HG03095 (cell line): ENCODE data around the gene CFHR3.
"Not testable (repeated sequence)": the region's sequence is repeated elsewhere in the genome, so short reads cannot be mapped to it uniquely, and the experiment has no call there.

Source experiments
- ATAC-seq: cut with Tn5 transposase; IDR thresholded peaks from one replicate; pipeline ENCODE4 v1.9.1; 2021; ENCODE audit warnings: moderate library complexity; ENCODE audit not compliant: unreplicated experiment

CFHR3 gene

DNA sequence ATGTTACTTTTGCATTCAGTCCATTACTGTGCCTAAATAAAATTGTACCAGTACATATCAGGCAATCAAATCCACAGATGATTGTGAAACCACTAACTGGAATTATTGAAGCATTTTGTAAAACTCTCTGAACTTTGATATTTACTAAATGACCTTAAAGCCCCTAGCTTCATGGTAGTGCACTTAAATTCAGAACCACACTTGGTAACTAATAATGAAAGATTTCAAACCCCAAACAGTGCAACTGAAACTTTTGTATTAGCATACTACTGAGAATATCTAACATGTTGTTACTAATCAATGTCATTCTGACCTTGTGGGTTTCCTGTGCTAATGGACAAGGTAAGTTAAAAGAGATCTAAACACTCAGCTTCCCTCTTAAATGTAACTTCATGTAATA is at the start of gene CFHR3:
Gene CFHR3 (plus strand): TSS at position 238 of the 400 bp plus-strand sequence. CDS start 47 bp downstream, at position 285.
- ATAC-seq: peak; percentile 70

DNA sequence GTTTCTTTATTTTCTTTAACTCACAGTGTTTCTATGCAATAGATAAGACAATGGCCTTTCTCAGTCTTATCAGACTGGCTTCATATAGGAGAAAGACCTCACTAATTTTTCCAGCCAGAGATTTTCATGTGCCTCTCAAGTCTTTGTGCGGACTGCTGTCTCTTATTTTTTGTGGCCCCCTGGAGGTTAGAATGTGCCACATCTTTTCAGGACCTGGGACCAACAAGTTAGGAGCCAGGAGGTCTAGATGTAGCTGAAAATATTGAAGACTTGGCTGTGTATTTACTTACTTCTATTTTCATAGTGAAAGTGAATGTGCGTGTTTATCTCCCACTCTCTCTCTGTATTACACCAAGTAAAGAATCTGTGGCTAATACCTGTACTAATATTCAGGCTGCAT is 42.1 kb upstream of the CFHR3 start:
- ATAC-seq: no peak

DNA sequence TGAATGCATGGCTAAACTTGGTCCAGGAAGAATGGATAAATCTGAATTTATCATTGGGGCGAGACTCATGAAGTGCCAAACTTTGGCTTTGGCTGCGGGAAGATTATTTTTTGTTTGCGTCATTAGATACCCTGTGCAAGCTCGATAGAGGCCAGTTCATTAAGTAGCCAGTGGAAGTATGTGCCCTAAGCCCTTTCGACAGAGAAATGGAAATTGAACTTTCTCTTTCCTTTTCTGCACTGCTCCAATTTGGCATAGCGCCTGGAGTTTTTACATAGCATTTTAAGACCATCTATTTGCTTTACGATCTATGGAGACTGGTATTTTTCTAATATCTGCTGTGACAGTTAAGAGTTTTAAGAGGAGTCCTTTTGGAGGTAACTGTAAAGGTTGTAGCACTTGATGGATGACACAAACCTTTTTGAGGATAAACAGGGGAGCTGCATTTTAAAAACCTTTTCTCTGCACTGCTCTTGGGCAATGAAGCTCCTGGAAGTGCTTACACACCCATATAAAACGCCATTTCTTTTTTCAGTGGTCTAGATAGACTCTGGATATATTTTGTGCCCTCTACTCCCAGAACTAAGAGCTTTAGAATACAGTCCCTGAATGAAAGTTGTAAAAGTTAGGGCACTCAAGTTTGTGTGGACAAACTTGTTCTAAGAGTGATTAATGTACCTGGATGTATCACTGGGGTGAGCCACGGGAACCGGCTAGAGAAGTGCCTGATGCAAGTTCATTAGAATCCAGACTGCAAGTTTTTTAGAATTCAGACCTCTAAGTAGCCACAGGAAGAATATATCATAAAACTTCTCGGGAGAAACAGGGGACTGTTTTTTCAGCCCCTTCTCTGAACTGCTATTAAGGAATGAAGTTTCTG is 41.3 kb upstream of the CFHR3 start:
- ATAC-seq: no peak

DNA sequence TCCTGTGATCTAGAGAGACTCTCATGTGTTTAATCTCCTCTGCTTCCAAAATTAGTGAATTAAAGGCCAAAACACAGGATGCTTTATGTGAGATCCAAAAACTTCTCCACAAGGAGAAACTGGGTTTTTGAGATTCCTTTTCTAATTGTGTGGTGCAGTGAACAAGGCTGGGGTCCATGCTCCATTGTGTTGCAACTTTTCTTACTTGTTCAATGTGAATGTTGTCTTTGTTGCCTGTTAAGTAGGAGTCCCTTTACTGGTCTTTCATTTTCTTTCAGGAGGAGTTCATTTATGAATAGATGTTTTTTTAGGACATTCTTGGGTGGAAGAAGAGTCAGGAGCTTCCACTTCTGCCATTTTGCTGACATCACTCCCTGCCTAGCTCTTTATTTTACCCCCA is 40.6 kb upstream of the CFHR3 start:
- no peak for ATAC-seq

DNA sequence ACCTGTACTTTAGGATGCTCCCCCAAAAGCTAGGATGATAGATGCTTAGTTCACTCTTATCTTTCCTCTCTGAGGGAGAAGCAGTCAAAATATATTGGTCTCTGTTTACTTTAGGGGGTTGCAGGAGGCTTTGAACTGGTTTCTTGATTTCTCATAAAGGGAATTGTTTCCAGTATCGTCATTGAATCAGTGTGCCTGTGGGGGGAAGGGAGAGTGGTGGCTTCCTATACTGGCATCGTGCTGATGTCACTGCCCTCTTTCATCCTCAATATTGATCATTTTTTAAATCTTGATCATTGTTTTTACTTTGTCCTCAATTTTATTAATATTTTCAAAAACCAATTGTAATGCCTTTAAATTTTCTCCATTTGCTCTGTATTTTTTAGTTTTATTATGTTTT is 40.2 kb upstream of the CFHR3 start:
- ATAC-seq: no peak

DNA sequence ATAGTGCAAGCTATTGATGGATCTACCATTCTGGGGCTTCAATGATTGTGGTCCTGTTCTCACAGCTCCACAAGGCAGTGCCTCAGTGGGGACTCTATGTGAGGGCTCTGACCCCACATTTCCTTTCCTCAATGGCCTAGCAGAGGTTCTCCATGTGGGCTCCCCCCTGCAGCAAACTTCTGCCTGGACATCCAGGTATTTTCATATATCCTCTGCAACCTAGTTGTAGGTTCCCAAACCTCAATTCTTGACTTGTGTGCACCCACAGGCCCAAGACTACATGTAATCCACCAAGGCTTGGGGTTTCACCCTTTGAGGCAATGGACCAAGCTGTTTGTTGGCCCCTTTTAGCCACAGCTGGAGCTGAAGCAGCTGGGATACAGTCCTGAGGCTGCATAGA is 35.9 kb upstream of the CFHR3 start:
- ATAC-seq: no peak

DNA sequence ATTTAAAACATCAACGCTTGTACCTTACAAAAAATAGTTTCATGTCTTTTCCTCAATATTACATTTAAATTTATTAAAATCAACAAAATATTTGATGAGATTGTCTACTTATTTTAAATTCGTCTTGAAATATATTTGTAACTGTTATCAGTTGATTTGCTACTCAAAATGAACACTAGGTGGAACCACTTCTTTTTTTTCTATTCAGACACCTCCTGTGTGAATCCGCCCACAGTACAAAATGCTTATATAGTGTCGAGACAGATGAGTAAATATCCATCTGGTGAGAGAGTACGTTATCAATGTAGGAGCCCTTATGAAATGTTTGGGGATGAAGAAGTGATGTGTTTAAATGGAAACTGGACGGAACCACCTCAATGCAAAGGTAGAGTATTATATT is 31.4 kb upstream of the CFHR3 start:
- not testable (repeated sequence) for ATAC-seq

DNA sequence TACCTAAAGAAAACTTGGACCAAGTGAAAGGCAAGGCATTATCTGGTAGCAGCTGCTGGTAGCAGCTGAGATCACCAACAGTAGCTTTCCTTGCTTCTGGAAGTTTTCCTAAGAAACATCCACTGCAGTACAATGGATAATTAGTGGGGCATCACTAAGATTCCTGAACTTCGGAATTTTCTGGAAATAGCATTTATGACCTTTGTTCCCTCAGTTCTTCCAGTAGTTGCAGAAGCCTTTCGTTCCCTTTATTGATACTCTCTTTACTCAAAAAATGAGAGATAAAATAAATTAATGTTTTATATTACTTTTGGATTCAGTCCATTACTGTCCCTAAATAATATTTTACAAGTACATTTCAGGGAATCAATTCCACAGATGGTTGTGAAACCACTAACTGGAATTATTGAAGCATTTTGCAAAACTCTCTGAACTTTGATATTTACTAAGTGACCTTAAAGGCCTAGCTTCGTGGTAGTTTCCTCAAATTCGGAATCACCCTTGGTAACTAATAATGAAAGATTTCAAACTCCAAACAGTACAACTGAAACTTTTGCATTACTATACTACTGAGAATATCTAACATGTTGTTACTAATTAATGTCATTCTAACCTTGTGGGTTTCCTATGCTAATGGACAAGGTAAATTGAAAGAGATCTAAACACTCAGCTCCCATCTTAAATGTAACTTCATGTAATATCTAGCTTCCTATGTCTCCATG is 9.5 kb upstream of the CFHR3 start:
- not testable (repeated sequence) for ATAC-seq

DNA sequence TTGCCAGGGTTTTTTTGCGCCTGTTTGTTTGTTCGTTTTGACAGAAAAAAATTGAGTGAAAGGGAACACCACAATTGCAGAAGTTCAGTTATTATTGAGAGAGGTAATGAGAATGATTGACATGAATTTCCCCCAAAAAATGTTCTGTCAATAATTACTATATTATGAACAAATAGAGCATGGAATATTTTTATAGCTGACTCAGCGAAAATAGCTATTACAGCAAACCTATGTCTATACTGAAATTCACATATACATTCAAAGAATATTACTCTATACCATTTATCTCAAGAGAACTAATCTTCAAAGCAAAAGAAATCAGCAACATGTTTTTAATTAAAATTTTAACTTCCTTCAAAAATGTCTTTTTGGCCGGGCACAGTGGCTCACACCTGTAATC is 4.8 kb upstream of the CFHR3 start:
- not testable (repeated sequence) for ATAC-seq

DNA sequence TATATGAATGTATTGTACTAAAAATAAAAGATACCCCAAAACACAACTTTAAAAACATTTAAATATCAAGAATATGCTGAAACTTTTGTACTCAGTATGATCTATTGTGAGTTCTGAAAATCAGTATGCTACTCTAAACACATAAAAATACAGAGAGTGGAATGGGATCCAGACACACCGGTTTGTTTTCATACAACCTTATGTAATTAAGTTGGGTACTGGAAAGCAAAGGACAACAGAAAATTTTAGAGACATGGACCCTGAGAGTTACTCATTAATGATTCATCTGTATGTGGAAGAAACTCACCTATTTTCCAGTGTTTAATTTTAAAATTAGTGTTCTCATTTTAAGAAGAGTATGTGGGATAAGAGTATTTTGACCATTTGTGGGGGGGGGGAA is 927 bp upstream of the CFHR3 start:
- ATAC-seq: no peak

DNA sequence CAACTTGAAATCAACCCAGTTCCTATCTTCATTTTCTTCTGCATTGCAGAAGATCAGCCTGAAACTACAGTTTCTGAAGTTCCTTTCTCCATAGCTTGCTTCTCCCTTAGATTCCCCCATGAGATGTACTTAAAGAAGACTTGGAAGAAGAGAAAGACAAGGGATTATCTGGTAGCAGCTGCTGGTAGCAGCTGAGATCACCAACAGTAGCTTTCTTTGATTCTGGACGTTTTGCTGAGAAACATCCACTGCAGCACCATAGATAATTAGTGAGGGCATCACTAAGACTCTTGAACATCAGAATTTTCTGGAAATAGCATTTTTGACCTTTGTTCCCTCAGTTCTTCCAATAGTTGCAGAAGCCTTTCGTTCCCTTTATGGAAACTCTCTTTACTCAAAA is 465 bp upstream of the CFHR3 start:
- ATAC-seq: no peak

DNA sequence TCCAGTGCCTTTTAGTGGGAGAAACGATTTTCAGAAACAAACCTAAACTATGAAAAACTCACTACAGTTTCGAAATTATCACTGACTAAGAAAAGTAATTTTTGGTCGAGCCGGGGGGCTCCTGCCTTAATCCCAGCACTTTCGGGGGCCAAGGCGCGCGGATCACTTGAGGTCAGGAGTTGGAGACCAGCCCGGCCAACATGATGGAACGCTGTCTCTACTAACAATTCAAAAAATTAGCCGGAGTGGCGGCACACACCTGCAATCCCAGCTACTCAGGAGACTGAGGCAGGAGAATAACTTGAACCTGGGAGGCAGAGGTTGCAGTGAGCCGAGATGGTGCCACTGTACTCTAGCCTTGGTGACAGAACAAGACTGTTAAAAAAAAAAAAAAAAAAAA is 3.0 kb downstream of the CFHR3 start:
- ATAC-seq: no peak

DNA sequence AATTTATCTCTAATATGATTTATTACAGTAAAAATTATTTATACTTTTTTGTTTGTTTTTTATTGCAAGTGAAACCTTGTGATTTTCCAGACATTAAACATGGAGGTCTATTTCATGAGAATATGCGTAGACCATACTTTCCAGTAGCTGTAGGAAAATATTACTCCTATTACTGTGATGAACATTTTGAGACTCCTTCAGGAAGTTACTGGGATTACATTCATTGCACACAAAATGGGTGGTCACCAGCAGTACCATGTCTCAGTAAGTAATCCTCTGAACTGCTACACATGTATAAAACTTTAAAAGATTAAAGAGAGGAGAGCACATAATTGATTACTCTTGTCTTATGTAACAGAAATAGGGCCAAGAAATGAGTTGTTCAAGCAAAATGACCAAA is 4.5 kb downstream of the CFHR3 start:
- no peak for ATAC-seq

DNA sequence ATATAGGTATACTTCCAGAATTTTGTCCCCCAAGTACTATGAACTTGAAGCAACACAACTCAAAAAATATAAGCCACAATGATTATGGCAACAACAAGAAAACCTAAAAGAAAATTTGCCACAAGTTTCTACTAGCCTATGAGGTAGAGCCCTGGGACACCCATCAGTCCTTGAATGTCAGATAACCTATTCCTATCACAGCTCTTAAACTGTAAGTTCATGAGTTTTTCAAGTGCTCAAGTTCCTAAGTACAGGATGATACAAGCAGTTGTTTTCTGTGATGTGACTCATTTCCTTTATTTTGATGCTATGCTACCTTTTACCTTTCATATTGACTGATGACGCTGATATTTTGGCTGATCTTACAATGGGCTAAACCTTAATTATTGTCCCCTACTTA is 16.6 kb downstream of the CFHR3 start:
- ATAC-seq: not testable (repeated sequence)

DNA sequence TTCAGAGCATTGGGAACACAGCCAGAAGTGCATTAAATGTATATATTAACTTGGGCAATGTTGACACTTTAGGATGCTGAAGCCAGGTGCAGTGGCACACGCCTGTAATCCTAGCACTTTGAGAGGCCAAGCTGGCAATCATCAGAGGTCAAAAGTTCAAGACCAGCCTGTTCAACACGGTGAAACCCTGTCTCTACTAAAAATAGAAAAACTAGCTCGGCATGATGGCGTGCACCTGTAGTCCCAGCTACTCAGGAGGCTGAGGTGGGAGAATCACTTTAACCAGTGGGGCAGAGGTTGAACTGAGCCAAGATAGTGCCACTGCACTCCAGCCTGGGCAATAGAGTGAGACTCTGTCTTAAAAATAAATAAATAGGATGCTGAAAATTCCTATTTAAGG is 19.5 kb downstream of the CFHR3 start:
- ATAC-seq: not testable (repeated sequence)

DNA sequence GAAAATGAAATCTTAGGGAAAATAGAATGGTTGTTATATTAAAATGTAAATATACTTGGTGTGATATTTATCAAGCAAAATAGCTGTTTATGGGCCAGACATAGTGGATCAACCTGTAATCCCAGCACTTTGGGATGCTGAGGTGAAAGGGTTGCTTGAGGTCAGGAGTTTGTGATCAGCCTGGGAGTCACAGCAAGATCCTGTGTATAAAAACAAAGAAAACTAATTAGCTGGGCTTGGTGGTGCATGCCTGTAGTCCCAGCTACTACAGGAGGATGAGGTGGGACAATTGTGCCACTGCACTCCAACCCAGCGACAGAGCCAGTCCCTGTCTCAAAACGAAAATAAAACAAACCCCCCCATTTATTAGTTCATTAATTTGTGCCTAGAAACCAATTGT is 23.3 kb downstream of the CFHR3 start:
- ATAC-seq: no peak

DNA sequence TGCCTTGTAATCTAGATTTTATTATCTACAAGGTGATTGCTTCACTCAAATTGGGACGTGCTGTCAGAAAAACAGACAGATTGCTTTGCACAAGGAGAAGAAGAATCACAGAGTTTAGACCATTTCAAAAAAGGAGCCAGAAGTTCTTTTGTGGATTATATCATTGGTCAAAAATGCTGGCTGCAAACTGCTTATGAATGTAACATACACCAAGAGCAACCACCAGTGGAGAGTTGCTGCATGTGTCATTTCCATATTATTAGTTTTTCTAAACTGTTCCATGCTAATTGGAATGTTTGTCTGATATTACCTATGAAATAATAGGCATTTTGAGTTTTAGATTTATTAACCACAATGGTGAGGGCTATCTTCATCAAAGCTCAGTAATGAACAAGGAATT is 27.3 kb downstream of the CFHR3 start:
- ATAC-seq: not testable (repeated sequence)

DNA sequence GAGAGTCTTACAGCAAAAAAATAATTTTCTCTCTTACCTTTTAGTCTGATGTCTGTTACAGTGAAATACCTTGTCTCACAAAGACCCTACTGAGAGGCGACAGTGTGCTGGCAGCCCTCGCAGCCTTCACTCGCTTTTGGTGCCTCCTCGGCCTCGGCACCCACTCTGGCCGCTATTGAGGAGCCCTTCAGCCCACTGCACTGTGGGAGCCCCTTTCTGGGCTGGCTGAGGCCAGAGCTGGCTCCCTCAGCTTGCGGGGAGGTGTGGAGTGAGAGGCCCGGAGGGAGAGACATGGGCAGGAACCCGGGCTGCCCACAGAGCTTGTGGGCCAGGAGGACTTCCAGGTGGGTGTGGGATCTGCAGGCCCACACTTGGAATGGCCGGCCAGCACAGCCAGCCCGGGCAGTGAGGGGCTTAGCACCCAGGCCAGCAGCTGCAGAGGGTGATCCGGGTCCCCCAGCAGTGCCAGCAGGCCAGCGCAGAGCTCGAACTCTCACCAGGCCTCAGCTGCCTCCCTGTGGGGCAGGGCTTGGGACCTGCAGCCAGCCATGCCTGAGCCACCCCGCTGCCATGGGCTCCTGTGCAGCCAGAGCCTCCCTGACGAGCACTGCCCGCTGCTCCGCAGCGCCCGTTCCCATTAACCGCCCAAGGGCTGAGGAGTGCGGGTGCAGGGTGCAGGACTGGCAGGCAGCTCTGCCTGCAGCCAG is 34.0 kb downstream of the CFHR3 start:
- no peak for ATAC-seq

DNA sequence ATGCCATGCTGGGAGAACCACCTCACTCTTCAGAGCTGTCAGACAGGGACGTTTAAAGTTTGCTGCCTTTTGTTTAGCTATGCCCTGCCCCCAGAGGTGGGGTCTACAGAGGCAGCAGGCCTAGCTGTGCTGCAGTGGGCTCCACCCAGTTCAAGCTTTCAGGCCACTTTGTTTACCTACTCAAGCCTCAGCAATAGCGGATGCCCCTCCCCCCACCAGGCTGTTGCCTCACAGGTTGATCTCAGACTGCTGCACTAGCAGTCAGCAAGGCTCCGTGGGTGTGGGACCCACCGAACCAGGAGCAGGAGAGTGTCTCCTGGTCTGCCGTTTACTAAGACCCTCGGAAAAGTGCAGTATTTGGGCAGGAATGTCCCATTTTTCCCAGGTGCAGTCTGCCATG is 42.8 kb downstream of the CFHR3 start:
- ATAC-seq: not testable (repeated sequence)

DNA sequence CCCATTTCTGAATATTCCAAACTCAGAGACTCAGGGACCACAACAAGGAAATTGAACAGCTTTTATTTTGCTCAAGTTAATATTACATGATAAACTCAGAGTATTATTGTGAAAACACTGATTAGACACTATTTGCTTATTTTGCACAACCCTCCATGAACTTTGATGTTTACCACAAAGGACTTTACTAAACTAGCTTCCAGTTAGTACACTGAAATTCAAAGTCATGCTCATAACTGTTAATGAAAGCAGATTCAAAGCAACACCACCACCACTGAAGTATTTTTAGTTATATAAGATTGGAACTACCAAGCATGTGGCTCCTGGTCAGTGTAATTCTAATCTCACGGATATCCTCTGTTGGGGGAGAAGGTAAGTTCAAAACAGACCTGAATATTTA is 44.9 kb downstream of the CFHR3 start, which contains the start of gene CFHR1:
Gene CFHR1 (plus strand): TSS at position 201 of the 400 bp plus-strand sequence. CDS start 114 bp downstream, at position 315.
- not testable (repeated sequence) for ATAC-seq

DNA sequence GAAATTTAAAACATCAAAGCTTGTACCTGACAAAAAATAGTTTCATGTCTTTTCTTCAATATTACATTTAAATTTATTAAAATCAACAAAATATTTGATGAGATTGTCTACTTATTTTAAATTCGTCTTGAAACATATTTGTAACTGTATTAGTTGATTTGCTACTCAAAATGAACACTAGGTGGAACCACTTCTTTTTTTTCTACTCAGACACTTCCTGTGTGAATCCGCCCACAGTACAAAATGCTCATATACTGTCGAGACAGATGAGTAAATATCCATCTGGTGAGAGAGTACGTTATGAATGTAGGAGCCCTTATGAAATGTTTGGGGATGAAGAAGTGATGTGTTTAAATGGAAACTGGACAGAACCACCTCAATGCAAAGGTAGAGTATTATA is 53.2 kb downstream of the CFHR3 start:
- not testable (repeated sequence) for ATAC-seq
